ENCODE measurements around the gene PARP12. TPM values are rescaled to one million over a fixed set of nuclear protein-coding genes. Genes with fewer than 3 reads are reported as not detected.

The PARP12 gene
- total and polyA plus RNA-seq, 9 of the 15 experiments (the other 6 are each of a cell fraction or from before 2014, with no cell fraction given) = 4.6 to 40.4 (median 23.5) TPM

- no peak for TF ChIP-seq ZNF699 (CRISPR knock-in tag; IDR thresholded peaks at IDR 0.05; ENCODE audit: insufficient replicate concordance)
- TF ChIP-seq ETV1 (tag; conservative IDR thresholded peaks at IDR 0.05; ENCODE audit: low read depth) = peak; percentile 26; the same call in 1 of the 2 replicates
- TF ChIP-seq HBP1 (CRISPR knock-in tag; IDR thresholded peaks at IDR 0.05) = no peak
- no peak for TF ChIP-seq ZFPM2 (CRISPR knock-in tag; IDR thresholded peaks at IDR 0.05)
- 0 out of 2 replicates have a peak, but pooled peaks have one; percentile 18 for TF ChIP-seq ZKSCAN1 (IDR thresholded peaks at IDR 0.05; ENCODE audit: low read depth, low read length)
- TF ChIP-seq TAF9B (IDR thresholded peaks at IDR 0.05; ENCODE audit: partially characterized antibody) = no peak
- TF ChIP-seq NEUROD1 (IDR thresholded peaks at IDR 0.05; ENCODE audit: borderline replicate concordance, low read depth, low read length, partially characterized antibody) = no peak
- TF ChIP-seq E2F1 (CRISPR knock-in tag; IDR thresholded peaks at IDR 0.05) = no peak
- no peak for TF ChIP-seq MCM7 (IDR thresholded peaks at IDR 0.05)
- TF ChIP-seq ARID3A (IDR thresholded peaks at IDR 0.05; ENCODE audit: borderline replicate concordance, low read depth, low read length) = no peak
- no peak for TF ChIP-seq SIX5 (IDR thresholded peaks at IDR 0.05; ENCODE audit: borderline replicate concordance in 1 of 2, insufficient read depth in 1 of 2, low read depth in 1 of 2, low read length in 2 of 2)
- TF ChIP-seq POLR3A (IDR thresholded peaks at IDR 0.05; ENCODE audit: borderline replicate concordance, extremely low read depth, insufficient read depth, insufficient read length) = no peak
- TF ChIP-seq ZNF764 (CRISPR knock-in tag; IDR thresholded peaks at IDR 0.05; ENCODE audit: low read depth) = no peak
- no peak for TF ChIP-seq ZNF280B (CRISPR knock-in tag; IDR thresholded peaks at IDR 0.05)
- TF ChIP-seq SMC3 (conservative IDR thresholded peaks at IDR 0.05; ENCODE audit: insufficient read depth, low read depth, low read length) = no peak
- TF ChIP-seq ETS1 (conservative IDR thresholded peaks at IDR 0.05; ENCODE audit: control insufficient read depth, low read depth, low read length) = no peak
- no peak; the same call in 1 of the 2 replicates for TF ChIP-seq TOE1 (IDR thresholded peaks at IDR 0.05; ENCODE audit: borderline replicate concordance)
- no peak for TF ChIP-seq TOE1 (CRISPR knock-in tag; IDR thresholded peaks at IDR 0.05; ENCODE audit: borderline replicate concordance, low read depth)
- TF ChIP-seq TAF1 (IDR thresholded peaks at IDR 0.05; ENCODE audit: control insufficient read depth, extremely low read depth, insufficient read depth, low read length, severe bottlenecking) = no peak
- no peak for TF ChIP-seq ZNF695 (CRISPR knock-in tag; IDR thresholded peaks at IDR 0.05)
- TF ChIP-seq RCOR1 (IDR thresholded peaks at IDR 0.05; ENCODE audit: borderline replicate concordance in 1 of 2, low read depth in 2 of 2, low read length in 2 of 2) = 0 out of 4 replicates have a peak, but pooled peaks of 1 of the 2 experiments have one; percentile 46
Measured at GRCh38 chr7:140084972-140085371, 22.2 kb upstream of the PARP12 start (continued).

All from K562 (cell line).